Stimulated activated naive CD4-positive, alpha-beta T cell (primary cell): Measurements from ENCODE around the gene AASDHPPT.
"Not testable (repeated sequence)": the region's sequence is repeated elsewhere in the genome, so short reads cannot be mapped to it uniquely, and the experiment has no call there.

ENCODE experiments used
- DNase-seq, 6 experiments: peaks; one replicate each; lab custom pipeline; 2025; lab: John Stamatoyannopoulos, UW

AASDHPPT gene, protein sequence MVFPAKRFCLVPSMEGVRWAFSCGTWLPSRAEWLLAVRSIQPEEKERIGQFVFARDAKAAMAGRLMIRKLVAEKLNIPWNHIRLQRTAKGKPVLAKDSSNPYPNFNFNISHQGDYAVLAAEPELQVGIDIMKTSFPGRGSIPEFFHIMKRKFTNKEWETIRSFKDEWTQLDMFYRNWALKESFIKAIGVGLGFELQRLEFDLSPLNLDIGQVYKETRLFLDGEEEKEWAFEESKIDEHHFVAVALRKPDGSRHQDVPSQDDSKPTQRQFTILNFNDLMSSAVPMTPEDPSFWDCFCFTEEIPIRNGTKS

GRCh38 chr11:106077609-106078455, at the start of gene AASDHPPT:
TSS of gene AASDHPPT (plus strand) at chr11:106077662. CDS start at chr11:106077711, 49 bp downstream.
- no peak for DNase-seq

GRCh38 chr11:106030609-106031008, 46.9 kb upstream of the AASDHPPT start:
- DNase-seq, result no peak

GRCh38 chr11:106031202-106031810, 46.2 kb upstream of the AASDHPPT start:
- no peak for DNase-seq

DNA sequence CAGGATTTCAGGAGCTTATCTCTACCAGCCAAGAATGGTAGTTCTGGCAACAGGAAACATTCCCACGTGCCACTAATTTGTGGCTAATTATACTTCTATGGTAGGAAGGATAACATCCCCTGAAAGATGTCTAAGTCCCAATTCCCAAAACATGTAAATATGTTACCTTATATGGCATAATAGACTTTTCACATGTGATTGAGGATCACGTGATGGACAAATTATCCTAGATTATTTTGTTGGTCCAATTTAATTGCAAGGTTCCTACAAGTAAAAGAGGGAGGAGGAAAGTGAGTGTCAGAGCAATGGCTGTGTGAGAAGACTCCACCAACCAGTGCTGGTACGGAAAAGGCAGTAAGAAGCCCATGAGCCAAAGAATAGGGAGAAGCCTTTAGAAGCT, 45.5 kb upstream of the AASDHPPT start:
- DNase-seq, result no peak

DNA sequence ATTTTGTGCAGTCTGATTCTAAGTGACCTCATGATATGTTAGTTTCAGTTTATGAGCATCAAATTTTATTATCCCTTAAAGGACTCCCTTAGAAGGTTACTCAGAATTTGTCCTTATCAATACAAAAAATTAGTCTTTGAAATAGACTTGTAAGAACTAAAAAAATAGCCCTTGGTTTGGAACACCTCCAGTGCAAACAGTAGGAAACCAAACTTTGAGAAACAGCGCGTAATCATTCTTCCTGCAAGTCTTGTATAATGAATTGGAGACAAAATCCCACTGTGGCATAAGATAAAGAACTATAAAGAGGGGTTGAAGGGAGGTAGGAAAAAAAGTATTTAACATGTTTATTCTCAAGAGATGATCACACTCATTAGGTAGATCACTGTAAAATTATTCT, 44.6 kb upstream of the AASDHPPT start:
- DNase-seq, result no peak

GRCh38 chr11:106043540-106043939, 33.9 kb upstream of the AASDHPPT start:
- DNase-seq, result no peak

DNA sequence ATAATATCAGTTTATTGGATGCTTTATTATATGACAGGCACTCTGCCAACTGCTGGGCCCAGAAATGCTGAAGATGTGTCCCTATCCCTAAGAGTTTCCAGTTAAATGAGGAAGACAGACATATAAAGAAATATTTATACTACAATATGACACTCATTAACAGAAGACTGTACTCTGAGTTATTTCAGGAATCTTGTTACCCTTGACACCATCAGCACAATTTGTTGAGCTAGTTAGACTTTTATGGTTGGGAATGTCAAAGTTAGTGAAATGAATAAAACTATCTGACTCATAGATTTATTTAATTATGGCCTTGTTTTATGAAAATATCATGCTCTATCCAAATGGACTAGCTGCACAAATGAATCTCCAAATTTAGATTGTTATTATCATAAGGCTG, 29.8 kb upstream of the AASDHPPT start:
- DNase-seq, result no peak

DNA sequence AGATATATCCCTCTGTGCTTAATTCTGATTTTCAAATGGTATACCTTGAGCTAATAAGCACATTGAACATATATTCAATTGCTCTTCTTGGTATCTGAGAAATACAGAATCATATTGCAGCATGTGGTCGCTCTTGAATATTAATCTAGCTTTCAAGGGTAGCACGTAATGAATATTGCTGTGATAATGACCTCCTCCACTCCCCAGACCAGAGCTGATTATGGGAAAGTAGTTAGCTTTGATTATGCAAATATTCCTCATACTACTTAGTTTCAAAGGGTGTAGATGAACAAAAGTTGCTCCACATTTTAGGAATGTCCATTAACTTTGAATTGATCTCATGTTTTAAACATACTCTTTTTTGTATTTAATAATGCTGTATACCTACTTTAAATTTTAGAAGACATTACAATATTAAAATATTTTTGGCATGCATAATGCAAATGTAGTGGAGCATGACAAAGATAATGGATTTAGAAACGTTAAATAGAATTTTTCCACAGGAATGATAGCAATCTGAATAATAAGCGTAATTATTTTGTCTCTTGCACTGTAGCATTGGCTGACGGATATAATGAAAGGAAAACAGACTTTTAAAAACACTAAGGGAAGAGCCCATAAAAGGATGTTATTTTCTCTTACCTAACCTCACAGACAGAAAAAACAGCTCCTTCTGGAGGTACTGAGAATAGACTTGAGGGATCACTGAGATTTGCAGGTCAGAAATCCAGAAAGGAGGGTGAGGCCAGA, 27.6 kb upstream of the AASDHPPT start:
- DNase-seq, result no peak

- no peak for DNase-seq
These were observed 26.4 kb upstream of the AASDHPPT start for GRCh38 chr11:106051103-106051502.

GRCh38 chr11:106058377-106058776, 19.1 kb upstream of the AASDHPPT start:
- DNase-seq, result not testable (repeated sequence)

DNA sequence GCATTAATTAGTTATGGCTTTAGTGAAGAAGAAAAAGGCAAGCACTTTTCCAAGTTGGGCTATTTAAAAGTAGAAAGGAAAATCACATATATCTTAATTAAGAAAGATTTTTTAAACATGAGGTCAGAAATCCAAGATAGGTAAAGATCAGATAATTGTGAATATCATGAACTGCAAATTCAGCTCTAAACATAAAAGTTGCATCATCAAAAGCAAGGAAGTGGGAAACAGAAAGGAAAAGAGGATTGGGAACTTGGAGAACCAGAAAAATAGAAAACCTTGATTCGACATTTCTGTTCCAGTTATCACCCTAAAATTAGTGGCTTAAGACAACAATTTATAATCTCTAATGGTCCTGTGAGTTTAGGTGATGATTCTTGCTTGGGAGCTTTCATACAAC, 17.8 kb upstream of the AASDHPPT start:
- DNase-seq, result no peak

GRCh38 chr11:106061249-106061784, 16.1 kb upstream of the AASDHPPT start:
- DNase-seq, result no peak

DNA sequence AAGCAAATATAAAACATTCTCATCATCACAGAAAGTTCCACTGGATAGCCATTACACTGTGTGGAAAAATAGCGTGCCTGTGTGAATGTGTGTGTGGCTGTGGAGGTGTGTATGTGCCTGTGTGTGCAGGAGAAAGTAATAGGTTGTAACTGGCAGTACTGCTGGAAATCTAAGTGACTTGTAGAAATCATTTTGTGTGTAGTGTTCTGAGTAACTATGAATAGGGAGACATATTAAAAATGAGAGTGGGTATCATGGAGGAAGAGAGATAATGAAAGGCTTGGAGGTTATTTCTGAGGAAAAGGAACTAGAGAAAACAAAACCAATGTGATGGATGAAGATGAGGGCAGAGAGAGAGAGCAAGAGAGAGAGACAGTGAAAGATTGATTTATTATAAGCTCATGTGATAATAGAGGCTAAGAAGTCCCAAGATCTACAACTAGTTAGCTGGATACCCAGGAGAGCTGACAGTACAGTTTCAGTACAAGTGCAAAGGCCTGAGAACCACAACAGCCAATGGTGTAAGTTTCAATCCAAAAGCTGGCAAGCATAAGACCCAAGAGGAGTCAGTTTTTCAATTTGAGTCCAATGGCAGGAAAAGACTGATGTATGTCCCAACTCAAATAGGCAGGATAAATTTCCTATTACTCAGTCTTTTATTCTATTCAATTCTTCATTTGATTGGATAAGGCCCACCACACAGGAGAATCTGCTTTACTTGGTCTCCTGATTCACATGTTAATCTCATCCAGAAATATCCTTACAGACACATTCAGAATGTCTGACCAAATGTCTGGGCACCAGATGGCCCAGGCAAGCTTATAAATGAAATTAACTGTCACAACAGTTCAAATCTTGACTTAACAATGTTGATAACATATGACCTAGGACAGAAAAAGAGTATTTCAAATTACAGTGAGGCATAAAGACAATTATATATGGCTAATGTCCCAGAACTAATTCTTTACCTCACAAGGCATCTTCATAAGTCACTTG, 15.2 kb upstream of the AASDHPPT start:
- no peak for DNase-seq

GRCh38 chr11:106063009-106063408, 14.5 kb upstream of the AASDHPPT start:
- DNase-seq, result no peak

DNA sequence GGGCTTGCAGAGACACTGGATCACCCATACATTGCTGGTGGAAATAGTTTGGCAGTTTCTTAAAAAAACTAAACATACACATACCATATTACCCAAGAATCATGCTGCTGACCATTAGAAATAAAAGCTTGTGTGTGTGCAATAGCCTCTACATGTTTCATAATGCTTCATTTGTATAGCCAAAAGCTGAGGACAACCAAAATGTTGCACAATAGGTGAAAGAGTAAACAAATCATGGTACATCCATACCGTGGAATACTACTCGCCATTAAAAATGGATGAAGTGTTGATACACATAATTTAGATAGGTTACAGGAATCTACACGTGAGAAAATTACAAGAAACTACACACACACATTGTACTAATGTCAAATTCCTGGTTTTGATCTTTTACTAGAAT, 6.9 kb upstream of the AASDHPPT start:
- DNase-seq, result no peak

DNA sequence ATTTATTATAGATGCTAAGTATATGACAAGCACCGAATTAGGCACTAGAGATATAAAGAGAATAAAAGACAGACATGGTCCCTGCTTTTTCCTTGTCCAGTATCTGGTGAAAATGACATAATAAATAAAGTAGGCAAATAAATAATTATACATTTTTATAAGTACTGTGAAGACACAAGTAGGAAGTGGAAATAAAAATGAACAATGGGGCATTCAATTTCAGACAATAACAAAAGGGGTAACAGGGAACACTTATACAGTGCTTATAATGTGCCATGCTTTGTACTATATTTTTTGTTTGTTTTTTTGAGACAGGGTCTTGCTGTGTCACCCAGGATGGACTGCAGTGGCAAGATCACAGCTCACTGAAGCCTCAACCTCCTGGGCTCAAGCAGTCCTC, 4.7 kb upstream of the AASDHPPT start:
- no peak for DNase-seq

DNA sequence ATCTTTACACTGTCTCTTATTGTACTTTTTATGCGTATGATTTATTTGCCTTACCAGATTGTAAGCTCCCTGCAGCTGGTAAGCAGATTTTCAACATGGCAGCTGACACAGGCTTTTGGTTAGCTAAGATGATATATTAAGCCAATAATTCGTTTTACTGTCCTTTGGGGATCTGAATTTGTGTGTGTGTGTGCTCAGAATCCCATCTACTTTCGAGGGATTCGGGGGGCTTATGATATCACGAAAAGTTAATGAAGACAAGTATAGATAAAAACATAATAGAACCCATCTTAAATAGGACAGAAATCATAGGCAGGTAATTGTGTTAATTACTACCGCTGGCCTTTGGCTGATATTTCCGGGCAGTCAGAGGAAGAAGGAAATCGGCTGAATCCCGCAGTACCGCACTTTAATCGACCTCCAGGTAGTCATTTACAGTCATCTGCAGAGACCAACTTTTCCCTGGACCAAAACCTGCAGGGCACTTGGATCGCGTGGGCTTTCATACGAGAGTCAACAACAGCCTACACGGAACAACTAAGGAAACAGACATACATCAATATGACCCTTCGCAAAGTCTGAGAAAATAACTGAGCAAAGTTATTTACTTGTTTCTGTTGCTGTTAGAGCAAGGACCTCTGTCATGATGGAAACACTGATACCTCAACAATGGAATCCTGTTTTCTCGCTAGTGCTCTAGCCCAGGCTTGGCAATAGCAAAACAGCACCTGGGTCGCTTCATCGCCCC, 1.1 kb upstream of the AASDHPPT start:
- DNase-seq, result peak in 2 of 6 experiments; percentile 1 to 15

DNA sequence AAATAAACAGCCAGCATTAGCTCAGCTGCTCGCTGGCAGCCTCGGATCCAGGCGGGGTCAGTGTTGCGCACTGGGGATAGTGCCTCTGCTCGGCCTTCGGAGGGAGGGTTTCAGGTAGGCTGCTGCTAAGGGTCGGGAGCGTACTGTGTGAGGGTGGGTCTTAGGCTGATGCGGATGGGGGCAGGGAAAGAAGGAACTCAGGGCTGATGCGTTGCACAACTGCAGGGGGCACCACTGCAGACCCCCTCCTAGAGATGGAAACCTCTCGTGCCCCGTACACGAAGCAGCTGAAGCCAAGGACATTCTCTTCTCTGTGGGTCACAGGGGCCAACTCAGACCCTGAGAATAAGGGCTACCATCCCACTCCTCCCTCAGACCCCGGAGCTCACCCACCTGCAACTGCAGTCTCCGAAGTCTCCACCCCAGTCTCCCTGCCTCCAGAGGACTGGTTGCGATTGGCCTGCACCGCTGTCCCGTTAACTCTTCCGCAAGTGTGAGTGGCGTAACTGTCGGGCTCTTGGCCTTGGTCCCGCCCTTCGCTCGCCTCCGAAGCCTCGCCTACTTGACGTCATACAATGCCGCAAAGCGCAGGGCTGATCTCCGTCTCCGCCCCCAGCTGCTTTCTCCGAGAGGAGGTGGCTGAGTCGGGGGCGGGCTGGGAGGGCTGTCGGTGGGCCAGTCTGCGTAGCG, 398 bp upstream of the AASDHPPT start, which contains the start of gene KBTBD3:
Gene KBTBD3, minus strand, starts transcription at position 429 of the 690 bp plus-strand sequence. CDS start 18,250 bp downstream, outside the sequence.
- DNase-seq, result peak; percentile 90 to 98 (median 96)

DNA sequence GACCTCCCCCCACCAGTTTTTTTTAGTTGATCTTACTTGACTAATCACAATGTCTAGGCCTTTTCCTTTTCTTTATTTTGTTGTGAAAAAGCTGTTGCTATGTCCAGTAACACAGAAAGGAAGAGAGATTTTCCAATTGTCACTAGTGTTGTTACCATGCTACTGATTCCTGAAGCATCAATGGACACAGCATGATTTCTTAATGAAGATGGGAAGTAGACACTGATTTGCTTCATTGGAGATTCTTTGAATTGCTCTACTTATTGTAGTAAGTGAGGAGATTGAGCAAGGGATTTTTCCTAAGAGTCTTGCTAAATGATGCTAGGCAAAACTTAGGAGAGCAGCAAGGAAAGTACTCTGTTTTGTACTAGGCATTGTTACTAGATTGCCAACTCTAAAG, 4.6 kb downstream of the AASDHPPT start:
- no peak for DNase-seq
